Cardiac fibroblast (primary cell): ENCODE measurements around the gene DDC.
"Not testable (repeated sequence)": the region's sequence is repeated elsewhere in the genome, so short reads cannot be mapped to it uniquely, and the experiment has no call there.

Source experiments
- DNase-seq, 2 donors: peaks; one replicate each; pipeline versions ENCODE4 v3.0.0 to v3.0.0-alpha.2; 2010; ENCODE audit warnings: low read depth in 2 of 2
- H3K4me3 ChIP-seq, 2 donors: replicated peaks in 1 of 2; 1 replicate in 1 of 2; 2 replicates in 1 of 2; pipeline ENCODE4 v1.5.1; 2011; ENCODE audit warnings: low read depth in 2 of 2, low read length in 2 of 2, mild to moderate bottlenecking in 2 of 2, moderate library complexity in 1 of 2
- CTCF ChIP-seq: IDR thresholded peaks from one replicate; pipeline ENCODE4 v1.5.1; 2011; ENCODE audit warnings: low read depth, mild to moderate bottlenecking, low read length, inconsistent platforms

The DDC gene

GRCh38 chr7:50543776-50544442, 21.3 kb downstream of the DDC start:
- TF ChIP-seq CTCF = no peak
- DNase-seq = no peak
- no peak overlapping the region for H3K4me3 ChIP-seq

DNA sequence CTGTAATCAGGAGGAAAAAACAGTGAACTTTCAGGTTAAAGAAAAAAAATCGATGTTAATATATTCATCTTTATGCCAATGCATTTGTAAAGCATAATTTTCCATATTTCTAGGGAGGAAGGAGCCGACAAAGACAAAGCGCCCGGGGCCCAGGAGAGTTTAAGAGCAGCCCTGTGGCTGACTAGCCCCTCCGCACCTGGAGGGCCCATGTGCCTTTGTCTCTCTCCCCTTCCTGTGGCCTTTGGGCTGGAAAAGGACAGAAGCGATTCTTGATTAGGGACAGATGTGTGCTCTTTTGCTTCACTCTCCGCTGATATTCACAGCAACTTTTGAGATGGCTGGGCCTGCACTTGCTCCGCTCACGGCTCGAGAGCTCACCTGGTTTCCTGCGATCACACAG, 23.1 kb downstream of the DDC start:
- TF ChIP-seq CTCF = no peak
- no peak for DNase-seq
- H3K4me3 ChIP-seq = no peak overlapping the region

DNA sequence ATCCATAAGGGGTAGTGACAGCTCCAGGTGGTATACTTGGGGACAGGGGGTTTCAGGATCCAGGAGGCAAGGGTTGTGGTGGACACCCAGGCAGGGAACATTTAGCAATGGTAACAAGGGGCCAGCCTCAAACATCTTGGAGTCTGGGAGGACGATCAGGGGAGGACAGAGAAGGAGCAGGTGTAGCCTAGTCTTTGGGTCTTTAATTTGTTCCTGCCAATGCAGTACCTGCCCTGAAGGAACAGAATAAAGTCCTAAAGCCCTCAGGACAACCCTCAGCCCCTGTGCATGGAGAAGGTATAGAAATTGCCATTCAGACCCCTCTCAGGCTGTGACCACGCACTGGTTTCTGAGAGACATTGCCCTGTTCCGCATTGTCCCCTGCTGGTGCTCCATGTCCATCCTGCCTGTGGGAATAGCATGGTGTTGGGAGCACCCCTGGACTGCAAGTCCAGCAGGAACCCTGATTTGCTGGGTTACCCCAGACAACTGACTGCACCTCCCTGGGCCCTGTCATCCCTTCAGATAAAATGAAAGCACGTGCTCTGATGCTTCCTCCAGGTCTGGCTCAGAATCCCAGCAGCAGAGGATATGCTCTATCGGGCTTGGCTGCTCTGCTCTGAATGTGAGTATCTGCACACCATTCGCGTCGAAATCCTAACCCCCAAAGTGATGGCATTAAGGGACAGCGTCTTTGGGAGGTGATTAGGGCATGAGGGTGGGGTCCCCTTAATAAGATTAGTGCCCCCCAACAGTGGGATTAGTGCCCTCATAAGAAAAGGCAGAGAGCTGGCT, 24.2 kb downstream of the DDC start:
- H3K4me3 ChIP-seq = no peak overlapping the region
- no peak for DNase-seq
- no peak for TF ChIP-seq CTCF

GRCh38 chr7:50539725-50540124, 25.5 kb downstream of the DDC start:
- no peak for DNase-seq
- TF ChIP-seq CTCF = no peak
- no peak overlapping the region for H3K4me3 ChIP-seq

- no peak overlapping the region for H3K4me3 ChIP-seq
- no peak for DNase-seq
- TF ChIP-seq CTCF = no peak
Observed at GRCh38 chr7:50538478-50538877, 26.7 kb downstream of the DDC start.

DNA sequence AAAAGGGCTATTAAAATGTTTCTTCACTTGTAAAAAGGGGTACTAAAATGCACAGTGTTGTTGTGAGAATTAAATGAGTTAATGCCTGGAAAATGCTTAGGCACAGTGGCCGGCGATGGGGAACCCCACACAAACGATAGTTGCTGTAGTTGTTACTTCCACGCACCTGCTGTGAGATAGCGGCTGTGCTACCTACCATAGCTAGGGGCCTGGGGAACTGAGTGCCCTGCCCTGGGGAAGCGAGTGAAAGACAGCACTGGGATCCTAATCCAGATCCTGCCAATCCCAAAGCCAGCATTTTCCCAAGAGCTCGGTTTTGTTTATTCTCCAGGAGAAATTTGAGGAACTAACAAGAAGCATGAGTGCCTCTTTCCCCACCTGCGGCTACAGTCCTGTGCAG, 27.8 kb downstream of the DDC start:
- no peak for TF ChIP-seq CTCF
- DNase-seq = no peak
- H3K4me3 ChIP-seq = no peak overlapping the region

DNA sequence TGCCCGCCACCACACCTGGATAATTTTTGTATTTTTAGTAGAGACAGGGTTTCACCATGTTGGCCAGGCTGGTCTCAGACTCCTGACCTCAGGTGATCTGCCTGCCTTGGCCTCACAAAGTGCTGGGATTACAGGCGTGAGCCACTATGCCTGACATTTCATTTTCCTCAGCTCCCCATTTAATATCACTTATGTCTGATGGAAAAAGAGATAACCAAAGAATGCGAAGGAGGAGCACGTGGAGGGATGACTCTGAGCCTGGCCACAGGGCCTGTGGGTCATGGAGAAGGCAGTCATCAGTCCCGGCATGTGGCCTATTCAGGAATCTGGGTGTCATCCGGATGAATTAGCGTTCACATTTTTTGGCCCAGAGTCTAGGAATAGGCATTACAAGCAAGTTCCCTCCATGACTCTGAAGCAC, 29.9 kb downstream of the DDC start:
- H3K4me3 ChIP-seq = not testable (repeated sequence)
- DNase-seq = peak; percentile 58 to 78
